GM19468 (cell line): Measurements from ENCODE around the gene PRM1.
"Not testable (repeated sequence)": the region's sequence is repeated elsewhere in the genome, so short reads cannot be mapped to it uniquely, and the experiment has no call there.

Source experiments
- ATAC-seq: cut with Tn5 transposase; IDR thresholded peaks from one replicate; pipeline ENCODE4 v1.9.1; 2021; ENCODE audit warnings: mild to moderate bottlenecking, moderate library complexity, moderate number of reproducible peaks; ENCODE audit not compliant: unreplicated experiment; ENCODE audit errors: extremely low read depth

Gene PRM1

DNA sequence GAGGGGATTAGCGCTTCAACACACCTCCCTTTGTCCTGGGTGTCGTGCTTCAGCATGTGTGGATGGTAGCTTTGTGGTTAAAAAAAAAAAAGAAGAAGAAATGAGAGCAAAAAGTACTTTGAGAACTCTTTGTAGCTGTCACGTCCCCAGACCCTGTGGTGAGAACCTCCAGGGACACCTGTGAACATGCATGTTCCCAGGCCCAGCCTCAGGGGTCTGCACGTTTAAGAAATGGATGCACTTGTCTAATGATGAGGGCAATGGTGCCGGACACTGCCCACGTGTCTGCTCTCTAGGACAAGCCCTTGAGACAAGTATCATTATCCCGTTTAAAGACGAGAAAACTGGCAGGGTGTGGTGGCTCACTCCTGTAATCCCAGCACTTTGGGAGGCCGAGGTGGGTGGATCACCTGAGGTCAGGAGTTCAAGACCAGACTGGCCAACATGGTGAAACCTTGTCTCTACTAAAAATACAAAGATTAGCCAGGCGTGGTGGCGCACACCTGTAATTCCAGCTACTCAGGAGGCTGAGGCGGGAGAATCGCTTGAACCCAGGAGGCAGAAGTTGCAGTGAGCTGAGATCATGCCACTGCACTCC, 17.9 kb upstream of the PRM1 start:
- not testable (repeated sequence) for ATAC-seq

DNA sequence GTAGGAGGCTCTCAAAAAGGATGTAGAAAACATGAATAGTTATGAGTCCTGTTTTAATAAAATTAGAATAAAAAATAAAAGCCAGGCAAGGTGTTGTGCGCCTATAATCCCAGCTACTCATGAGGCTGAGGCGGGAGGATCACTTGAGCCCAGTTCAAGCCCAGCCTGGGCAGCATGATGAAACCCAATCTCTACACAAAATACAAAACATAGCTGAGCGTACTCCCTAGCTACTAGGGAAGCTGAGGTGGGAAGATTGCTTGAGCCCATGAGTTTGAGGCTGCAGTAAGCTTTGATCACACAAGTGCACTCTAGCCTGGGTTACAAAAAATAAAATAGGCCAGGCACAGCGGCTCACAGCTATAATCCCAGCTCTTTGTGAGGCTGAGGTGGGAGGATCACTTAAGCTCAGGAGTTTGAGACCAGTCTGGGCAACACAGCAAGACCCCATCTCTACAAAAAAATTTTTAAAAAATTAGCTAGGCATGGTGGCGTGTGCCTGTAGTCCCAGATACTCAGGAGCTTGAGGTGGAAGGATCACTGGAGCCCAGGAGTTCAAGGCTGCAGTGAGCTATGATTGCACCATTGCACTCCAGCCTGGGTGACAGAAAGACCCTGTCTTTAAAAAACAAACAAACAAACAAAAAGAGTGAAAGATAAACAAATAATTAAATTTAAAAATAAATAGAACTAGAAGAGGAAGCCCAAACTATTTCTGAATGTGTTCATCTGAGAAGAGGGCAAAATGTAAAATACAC, 17.2 kb upstream of the PRM1 start:
- no peak for ATAC-seq

DNA sequence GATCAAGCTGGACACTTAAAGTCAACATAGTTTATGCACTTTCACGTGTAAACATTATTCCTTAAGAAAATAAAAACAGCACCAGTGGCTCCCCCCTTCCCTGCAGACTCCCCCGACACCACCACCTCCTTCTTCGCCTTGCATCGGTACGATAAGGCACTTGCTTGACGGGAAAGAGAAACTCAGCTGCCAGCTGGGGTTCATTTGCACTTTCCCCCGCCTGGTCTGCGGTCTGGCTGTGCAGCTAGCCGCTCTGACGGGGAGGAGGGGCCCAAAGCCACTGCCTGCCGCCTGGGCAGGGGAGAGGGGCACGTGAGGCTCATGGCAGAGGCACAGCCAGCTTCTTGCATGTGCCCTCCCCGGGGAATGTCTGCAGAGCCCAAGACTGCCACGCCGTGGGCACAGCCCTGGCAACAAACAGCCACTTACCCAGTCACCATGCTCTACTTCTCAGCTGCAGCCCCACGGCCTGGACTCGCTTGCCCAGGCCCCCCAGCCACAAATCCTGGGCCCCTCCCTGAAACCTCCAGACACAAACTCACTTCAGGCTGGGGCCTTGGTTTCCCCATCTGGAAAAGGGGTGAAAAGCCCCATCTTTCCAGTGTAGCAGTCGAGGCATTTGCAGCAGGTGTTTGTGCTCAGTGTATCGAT, 16.5 kb upstream of the PRM1 start:
- ATAC-seq = peak; percentile 58

DNA sequence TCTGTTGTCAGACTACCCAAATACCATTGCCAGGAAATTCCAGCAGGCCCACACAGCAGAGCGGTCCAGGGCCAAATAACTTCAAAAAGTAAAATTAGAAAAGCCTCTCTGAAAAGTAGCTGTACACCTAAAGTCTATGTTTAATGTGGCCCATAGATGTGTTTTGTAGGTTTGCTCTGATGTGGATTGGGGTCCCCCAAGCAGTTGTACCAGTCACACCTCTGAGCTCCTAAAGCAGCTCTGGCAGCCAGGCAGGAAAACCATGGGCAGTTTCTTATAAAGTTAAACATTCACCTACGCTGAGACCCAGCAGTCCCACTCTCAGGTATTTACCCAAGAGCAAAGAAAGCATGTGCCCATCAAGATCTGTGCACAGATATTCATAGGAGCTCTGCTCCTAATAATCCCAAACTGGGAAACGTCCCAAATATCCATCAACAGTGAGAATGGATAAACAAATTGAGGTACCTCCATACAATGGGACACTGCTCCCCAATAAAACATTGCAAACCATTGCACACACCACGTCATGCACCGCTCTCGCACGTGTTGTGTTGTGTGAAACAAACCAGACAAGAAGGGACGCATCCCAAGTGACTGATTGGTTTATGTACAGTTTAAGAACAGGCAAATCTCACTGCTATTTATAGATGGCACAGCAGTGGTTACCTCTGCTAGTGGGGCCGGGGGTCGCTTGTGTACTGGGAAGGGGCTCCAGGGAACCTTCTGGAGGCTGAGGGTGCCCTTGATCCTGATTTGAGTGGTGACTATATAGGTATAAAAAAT, 15.8 kb upstream of the PRM1 start:
- no peak for ATAC-seq

- ATAC-seq = no peak
Observed at GRCh38 chr16:11296351-11296705, 15.2 kb upstream of the PRM1 start.

- ATAC-seq = no peak
Observed at GRCh38 chr16:11295672-11296071, 14.5 kb upstream of the PRM1 start.

DNA sequence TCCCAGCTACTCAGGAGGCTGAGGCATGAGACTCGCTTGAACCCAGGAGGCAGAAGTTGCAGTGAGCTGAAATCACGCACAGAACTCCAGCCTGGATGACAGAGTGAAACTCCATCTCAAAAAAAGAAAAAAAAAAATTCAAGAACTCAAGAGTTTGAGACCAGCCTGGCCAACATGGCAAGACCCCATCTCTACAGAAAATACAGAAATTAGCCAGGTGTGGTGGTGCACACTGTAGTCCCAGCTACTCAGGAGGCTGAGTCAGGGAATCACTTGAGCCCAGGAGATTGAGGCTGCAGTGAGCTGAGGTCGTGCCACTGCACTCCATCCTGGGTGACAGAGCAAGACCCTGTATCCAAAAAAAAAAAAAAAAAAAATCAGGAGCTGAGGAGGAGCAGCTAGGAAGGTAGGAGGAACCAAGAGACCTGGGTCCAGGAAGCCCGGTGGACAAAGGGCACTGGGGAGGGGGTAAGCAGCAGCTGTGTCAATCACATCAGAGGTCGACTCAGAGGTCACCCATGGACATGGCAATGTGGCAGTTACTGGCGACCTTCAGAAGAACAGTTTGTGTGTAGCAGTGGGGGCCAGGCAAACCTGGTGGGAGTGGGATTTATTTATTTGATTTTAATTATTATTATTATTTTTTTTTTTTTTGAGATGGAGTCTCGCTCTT, 11.1 kb upstream of the PRM1 start:
- no peak for ATAC-seq

DNA sequence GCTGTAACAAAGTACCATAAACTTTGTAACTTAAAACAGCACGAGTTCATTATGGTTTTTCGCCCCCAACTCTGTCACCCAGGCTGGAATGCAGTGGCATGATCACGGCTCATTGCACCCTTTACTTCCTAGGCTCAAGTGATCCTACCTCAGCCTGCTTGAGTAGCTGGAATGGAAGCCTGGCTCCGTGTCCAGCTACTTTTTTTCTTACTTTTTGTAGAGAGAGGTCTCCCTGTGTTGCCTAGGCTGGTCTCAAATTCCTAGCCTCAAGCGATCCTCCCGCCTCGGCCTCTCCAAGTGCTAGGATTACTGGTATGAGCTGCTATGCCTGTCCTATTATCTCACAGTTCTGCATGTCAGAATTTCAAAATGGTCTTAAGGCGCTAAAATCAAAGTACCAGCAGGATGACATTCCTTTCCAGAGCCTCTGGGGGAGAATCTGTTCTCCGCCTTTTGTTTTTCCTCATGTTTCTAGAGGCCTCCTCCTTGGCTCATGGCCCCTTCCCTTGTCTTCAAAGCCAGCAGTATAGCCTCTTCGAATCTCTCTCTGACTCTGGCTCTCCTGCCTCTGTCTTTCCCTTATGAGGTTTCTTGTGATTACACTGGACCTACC, 10.1 kb upstream of the PRM1 start:
- no peak for ATAC-seq

GRCh38 chr16:11290102-11290893, 9.2 kb upstream of the PRM1 start:
- ATAC-seq = no peak

DNA sequence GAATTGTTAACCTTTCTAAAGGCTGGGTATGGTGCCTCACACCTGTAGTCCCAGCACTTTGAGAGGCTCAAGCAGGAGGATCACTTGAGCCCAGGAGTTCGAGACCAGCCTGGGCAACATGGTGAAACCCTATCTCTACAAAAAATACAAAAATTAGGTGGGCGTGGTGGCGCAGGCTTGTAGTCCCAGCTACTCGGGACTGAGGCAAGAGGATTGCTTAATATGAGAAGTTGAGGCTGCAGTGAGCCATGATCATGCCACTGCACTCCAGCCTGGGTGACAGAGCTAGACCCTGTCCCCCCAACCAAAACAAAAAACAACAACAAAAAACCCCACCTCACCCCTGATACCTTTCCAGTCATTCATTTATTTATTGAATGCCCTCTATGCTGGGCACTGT, 8.6 kb upstream of the PRM1 start:
- ATAC-seq = not testable (repeated sequence)

DNA sequence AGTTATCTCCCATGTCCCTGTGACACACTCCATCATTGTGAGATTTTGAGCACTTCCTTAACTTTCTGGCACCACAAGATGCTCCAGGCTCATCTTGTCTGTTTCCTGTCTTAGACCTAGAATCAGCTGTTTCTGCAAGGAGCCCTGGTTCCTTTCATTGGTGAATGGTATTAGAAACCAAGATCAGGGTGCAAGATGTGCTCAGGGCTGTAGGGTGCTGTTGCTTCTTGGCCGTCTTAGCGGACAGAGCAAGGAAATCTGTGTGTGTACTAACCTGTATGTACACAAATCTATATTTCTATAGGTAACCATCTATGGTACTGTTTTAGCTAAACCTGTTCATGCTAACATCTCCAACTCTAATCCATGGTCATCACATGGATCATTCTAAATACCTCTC, 8.1 kb upstream of the PRM1 start:
- no peak for ATAC-seq

- no peak for ATAC-seq
Observed at GRCh38 chr16:11285842-11286241, 4.7 kb upstream of the PRM1 start.

DNA sequence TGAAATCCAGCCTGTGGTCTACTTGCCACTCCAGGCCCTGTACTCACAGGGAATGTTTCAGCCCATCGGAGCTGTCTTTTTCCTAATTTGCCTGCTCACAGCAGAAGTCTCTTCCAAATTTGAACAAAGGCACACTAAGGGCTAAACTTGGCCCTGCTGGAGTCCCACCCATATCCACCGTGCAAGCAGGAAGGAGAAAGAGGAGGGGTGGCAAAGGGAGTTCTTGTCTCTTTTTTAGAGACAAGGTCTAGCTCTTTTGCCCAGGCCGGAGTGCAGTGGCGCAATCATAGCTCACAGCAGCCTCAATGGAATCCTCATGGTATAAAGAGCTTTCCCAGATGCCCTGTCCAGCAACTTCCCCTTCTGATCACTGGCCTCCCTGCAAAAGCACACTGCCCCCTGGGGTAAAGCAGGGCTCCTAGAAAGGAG, 2.7 kb upstream of the PRM1 start:
- no peak for ATAC-seq

GRCh38 chr16:11278681-11279628, 2.2 kb downstream of the PRM1 start:
- ATAC-seq = no peak

DNA sequence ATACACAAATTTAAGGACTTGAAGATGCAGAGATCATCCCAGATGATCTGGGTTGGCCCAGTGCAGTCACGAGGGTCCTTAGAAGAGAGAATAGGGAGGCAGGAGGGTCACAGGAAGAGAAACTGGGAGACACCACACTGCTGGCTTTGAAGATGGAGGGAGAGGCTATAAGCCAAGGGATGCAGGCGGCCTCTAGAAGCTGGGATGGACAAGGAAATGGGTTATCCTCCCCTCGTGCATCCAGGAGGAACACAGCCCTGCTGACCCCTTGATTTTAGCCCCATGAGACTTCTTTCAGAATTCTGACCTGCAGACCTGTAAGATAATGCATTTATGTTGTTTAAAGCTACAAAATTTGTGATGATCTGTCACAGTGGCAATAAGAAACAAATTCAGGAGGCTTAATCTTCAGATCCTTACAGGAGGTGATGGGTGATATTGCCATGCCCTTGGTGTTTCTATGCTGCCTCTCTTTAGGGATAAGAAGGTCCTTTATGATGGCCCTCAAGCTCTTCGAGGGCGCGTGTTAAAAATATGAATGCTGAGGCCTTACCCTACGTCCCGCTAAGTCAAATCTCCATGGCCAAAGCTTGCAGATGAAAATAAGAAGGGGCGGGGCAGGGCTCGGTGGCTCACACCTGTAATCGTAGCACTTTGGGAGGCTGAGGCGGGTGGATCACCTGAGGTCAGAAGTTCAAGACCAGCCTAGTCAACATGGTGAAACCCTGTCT, 3.4 kb downstream of the PRM1 start:
- no peak for ATAC-seq

- ATAC-seq = no peak
Observed at GRCh38 chr16:11276896-11277593, 4.1 kb downstream of the PRM1 start.
